OCI-LY1 (cell line): Measurements from ENCODE around the gene PLCG1.

Source experiments
- H2AFZ ChIP-seq: fragments of 200-600 bp; sonication (generic), shearing (Covaris generic); 2 replicates; pipeline ENCODE4 v1.6.0; 2014; ENCODE audit warnings: antibody characterized with exemption, mild to moderate bottlenecking, low read length
- H3F3A ChIP-seq: fragments of 200-600 bp; sonication (generic), shearing (Covaris generic); 2 replicates; pipeline ENCODE4 v1.6.0; 2014; ENCODE audit warnings: mild to moderate bottlenecking, antibody characterized with exemption, low read length, moderate library complexity; ENCODE audit not compliant: insufficient read depth
- H3K27ac ChIP-seq: fragments of 200-600 bp; sonication (generic); 2 replicates; pipeline ENCODE4 v1.5.1; 2014; ENCODE audit warnings: low read length, mixed run types, mild to moderate bottlenecking, low read depth; ENCODE audit not compliant: poor library complexity, severe bottlenecking
- H3K27me3 ChIP-seq: fragments of 200-600 bp; sonication (generic); 2 replicates; pipeline ENCODE4 v1.6.0; 2014; ENCODE audit warnings: antibody characterized with exemption, mild to moderate bottlenecking, low read length, moderate library complexity; ENCODE audit not compliant: insufficient read depth
- H3K36me3 ChIP-seq: fragments of 200-600 bp; sonication (generic); 2 replicates; pipeline ENCODE4 v1.6.1; 2014; ENCODE audit warnings: mild to moderate bottlenecking, antibody characterized with exemption, low read length, moderate library complexity, mixed read lengths; ENCODE audit not compliant: insufficient read depth
- H3K4me1 ChIP-seq: fragments of 200-600 bp; sonication (generic); 2 replicates; pipeline ENCODE4 v1.5.1; 2014; ENCODE audit warnings: mild to moderate bottlenecking, low read length, moderate library complexity; ENCODE audit not compliant: insufficient read depth, severe bottlenecking
- H3K4me2 ChIP-seq: fragments of 200-600 bp; sonication (generic), shearing (Covaris generic); 2 replicates; pipeline ENCODE4 v1.6.1; 2014; ENCODE audit warnings: low read length
- H3K4me3 ChIP-seq: fragments of 200-600 bp; sonication (generic); 2 replicates; pipeline ENCODE4 v1.5.1; 2014; ENCODE audit warnings: low read length, low read depth, mild to moderate bottlenecking, mixed read lengths; ENCODE audit not compliant: poor library complexity, severe bottlenecking
- H3K79me2 ChIP-seq: fragments of 200-600 bp; shearing (Covaris generic); 2 replicates; pipeline ENCODE4 v1.6.1; 2016; ENCODE audit warnings: mixed run types, low read length, mixed read lengths; ENCODE audit not compliant: insufficient read depth
- H3K9ac ChIP-seq: fragments of 200-600 bp; sonication (generic), shearing (Covaris generic); 2 replicates; pipeline ENCODE4 v1.6.1; 2014; ENCODE audit warnings: mild to moderate bottlenecking, low read length, mixed read lengths
- H3K9me2 ChIP-seq: fragments of 200-600 bp; sonication (generic), shearing (Covaris generic); 2 replicates; pipeline ENCODE4 v1.6.1; 2014; ENCODE audit warnings: low read depth, mild to moderate bottlenecking, low read length, mixed read lengths
- H3K9me3 ChIP-seq: fragments of 200-600 bp; shearing (Covaris generic); 2 replicates; pipeline ENCODE4 v1.6.1; 2014; ENCODE audit warnings: low read length, mixed read lengths
- H4K20me1 ChIP-seq: fragments of 200-600 bp; sonication (generic), shearing (Covaris generic); 2 replicates; pipeline ENCODE4 v1.6.0; 2016; ENCODE audit warnings: mild to moderate bottlenecking, low read length; ENCODE audit not compliant: insufficient read depth
- EZH2 ChIP-seq: fragments of 200-600 bp; sonication (generic), shearing (Covaris generic); IDR thresholded peaks from 2 replicates; pipeline ENCODE4 v1.8.0; 2017; ENCODE audit warnings: borderline replicate concordance, mixed run types, mild to moderate bottlenecking, antibody characterized with exemption, low read length, moderate library complexity, mixed read lengths
- TF ChIP-seq, protein P1 (sequence below): fragments of 200-600 bp; sonication (generic), shearing (Covaris generic); IDR thresholded peaks from 2 replicates; pipeline ENCODE4 v1.5.1; 2017; ENCODE audit warnings: mild to moderate bottlenecking, antibody characterized with exemption, low read length, moderate library complexity, mixed read lengths

Gene PLCG1

GRCh38 chr20:41178904-41179432 is 41.6 kb downstream of the PLCG1 start:
- Histone ChIP-seq H3K36me3 (peaks cover 37% of the 10 kb centered on the region), H3K27me3 (no peaks in the 10 kb centered on the region), H3K79me2 (no peaks in the 10 kb centered on the region)

GRCh38 chr20:41179961-41180360 is 42.6 kb downstream of the PLCG1 start:
- Histone ChIP-seq H3K79me2 (no peaks in the 10 kb centered on the region), H3K36me3 (peaks cover 33% of the 10 kb centered on the region; the same call in 1 of the 2 replicates), H3K4me1 (no peaks in the 10 kb centered on the region), H3K27me3 (no peaks in the 10 kb centered on the region), H3K9me2 (no peaks in the 10 kb centered on the region), H4K20me1 (no peaks in the 10 kb centered on the region), H3F3A (no peaks in the 10 kb centered on the region), H2AFZ (no peak overlapping the region), H3K9ac (no peak overlapping the region), H3K4me2 (no peak overlapping the region), H3K9me3 (no peaks in the 10 kb centered on the region), H3K27ac (no peak overlapping the region), H3K4me3 (no peak overlapping the region)
- TF ChIP-seq, protein P1, sequence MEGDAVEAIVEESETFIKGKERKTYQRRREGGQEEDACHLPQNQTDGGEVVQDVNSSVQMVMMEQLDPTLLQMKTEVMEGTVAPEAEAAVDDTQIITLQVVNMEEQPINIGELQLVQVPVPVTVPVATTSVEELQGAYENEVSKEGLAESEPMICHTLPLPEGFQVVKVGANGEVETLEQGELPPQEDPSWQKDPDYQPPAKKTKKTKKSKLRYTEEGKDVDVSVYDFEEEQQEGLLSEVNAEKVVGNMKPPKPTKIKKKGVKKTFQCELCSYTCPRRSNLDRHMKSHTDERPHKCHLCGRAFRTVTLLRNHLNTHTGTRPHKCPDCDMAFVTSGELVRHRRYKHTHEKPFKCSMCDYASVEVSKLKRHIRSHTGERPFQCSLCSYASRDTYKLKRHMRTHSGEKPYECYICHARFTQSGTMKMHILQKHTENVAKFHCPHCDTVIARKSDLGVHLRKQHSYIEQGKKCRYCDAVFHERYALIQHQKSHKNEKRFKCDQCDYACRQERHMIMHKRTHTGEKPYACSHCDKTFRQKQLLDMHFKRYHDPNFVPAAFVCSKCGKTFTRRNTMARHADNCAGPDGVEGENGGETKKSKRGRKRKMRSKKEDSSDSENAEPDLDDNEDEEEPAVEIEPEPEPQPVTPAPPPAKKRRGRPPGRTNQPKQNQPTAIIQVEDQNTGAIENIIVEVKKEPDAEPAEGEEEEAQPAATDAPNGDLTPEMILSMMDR: no peak
- TF ChIP-seq EZH2: no peak

More at GRCh38 chr20:41178904-41179432, 41.6 kb downstream of the PLCG1 start:
- no peaks in the 10 kb centered on the region for H3K9me3 ChIP-seq
- no peaks in the 10 kb centered on the region for H4K20me1 ChIP-seq
- H3F3A ChIP-seq: no peaks in the 10 kb centered on the region
- no peak overlapping the region for H3K27ac ChIP-seq
- no peaks in the 10 kb centered on the region for H3K9me2 ChIP-seq
- H3K4me1 ChIP-seq: no peaks in the 10 kb centered on the region
- no peak for TF ChIP-seq EZH2
- TF ChIP-seq, protein P1: no peak
- H2AFZ ChIP-seq: no peak overlapping the region
- H3K9ac ChIP-seq: no peak overlapping the region
- H3K4me2 ChIP-seq: no peak overlapping the region
- no peak overlapping the region for H3K4me3 ChIP-seq

GRCh38 chr20:41180599-41181333 is 43.4 kb downstream of the PLCG1 start:
- Histone ChIP-seq H3K36me3 (peaks cover 27% of the 10 kb centered on the region; the same call in 1 of the 2 replicates), H2AFZ (no peak overlapping the region), H3K27ac (no peak overlapping the region), H3K27me3 (no peaks in the 10 kb centered on the region), H3K79me2 (no peaks in the 10 kb centered on the region), H3K4me3 (no peak overlapping the region), H3F3A (no peaks in the 10 kb centered on the region), H4K20me1 (no peaks in the 10 kb centered on the region), H3K9me3 (no peaks in the 10 kb centered on the region), H3K4me2 (no peak overlapping the region), H3K9ac (no peak overlapping the region), H3K9me2 (no peaks in the 10 kb centered on the region), H3K4me1 (no peaks in the 10 kb centered on the region)
- no peak for TF ChIP-seq EZH2
- TF ChIP-seq, protein P1: no peak
